ENCODE data around the gene S100A13.

DNA sequence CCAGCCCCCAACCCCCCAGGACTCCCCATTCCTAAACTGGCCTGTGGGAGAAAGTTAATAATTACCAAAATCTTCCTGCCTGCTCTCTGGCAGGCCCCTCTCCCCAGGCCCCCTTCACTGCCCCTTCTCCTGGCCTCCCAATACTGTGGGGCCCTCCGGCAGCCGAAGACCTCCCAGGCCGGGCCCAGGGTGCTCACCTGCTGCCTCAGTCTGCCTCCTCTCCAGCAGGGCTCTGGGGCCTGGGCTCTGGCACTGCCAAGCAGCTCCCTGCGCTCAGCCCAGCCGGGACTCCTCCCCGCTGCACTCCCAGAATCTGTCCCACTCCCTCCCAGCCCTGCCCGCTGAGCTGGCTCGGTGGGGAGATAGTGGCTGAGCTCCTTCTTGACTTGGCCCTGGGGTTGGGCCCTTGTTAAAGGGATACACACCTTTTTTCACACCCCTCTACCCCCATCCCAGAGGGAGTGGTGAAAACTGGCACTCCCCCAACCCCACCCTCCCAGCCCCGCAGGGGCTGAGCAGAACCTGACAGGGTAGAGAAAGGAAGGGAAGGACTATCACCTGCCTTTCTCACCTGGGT is 14.5 kb downstream of the S100A13 start, which contains the start of gene S100A16:
- TF ChIP-seq, protein P1, sequence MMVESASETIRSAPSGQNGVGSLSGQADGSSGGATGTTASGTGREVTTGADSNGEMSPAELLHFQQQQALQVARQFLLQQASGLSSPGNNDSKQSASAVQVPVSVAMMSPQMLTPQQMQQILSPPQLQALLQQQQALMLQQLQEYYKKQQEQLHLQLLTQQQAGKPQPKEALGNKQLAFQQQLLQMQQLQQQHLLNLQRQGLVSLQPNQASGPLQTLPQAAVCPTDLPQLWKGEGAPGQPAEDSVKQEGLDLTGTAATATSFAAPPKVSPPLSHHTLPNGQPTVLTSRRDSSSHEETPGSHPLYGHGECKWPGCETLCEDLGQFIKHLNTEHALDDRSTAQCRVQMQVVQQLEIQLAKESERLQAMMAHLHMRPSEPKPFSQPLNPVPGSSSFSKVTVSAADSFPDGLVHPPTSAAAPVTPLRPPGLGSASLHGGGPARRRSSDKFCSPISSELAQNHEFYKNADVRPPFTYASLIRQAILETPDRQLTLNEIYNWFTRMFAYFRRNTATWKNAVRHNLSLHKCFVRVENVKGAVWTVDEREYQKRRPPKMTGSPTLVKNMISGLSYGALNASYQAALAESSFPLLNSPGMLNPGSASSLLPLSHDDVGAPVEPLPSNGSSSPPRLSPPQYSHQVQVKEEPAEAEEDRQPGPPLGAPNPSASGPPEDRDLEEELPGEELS (CRISPR knock-in tag; IDR thresholded peaks at IDR 0.05; ENCODE audit: borderline replicate concordance) = no peak
- no peak for TF ChIP-seq TCF7L2 (IDR thresholded peaks at IDR 0.05; ENCODE audit: low read depth, low read length)
- no peak for TF ChIP-seq TAF1 (IDR thresholded peaks at IDR 0.05; ENCODE audit: control insufficient read depth, extremely low read depth, insufficient read depth, low read length, severe bottlenecking)
- TF ChIP-seq, protein P2, sequence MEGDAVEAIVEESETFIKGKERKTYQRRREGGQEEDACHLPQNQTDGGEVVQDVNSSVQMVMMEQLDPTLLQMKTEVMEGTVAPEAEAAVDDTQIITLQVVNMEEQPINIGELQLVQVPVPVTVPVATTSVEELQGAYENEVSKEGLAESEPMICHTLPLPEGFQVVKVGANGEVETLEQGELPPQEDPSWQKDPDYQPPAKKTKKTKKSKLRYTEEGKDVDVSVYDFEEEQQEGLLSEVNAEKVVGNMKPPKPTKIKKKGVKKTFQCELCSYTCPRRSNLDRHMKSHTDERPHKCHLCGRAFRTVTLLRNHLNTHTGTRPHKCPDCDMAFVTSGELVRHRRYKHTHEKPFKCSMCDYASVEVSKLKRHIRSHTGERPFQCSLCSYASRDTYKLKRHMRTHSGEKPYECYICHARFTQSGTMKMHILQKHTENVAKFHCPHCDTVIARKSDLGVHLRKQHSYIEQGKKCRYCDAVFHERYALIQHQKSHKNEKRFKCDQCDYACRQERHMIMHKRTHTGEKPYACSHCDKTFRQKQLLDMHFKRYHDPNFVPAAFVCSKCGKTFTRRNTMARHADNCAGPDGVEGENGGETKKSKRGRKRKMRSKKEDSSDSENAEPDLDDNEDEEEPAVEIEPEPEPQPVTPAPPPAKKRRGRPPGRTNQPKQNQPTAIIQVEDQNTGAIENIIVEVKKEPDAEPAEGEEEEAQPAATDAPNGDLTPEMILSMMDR (IDR thresholded peaks at IDR 0.05 in 2 of 3, conservative IDR thresholded peaks at IDR 0.05 in 1 of 3; ENCODE audit: insufficient read depth in 2 of 3, low read depth in 1 of 3, low read length in 3 of 3) = no peak
- TF ChIP-seq MIER1 (IDR thresholded peaks at IDR 0.05; ENCODE audit: low read depth) = no peak
- TF ChIP-seq IFI16 (CRISPR knock-in tag; IDR thresholded peaks at IDR 0.05) = no peak
- TF ChIP-seq CBFA2T3 (IDR thresholded peaks at IDR 0.05) = no peak
- TF ChIP-seq, protein P3, sequence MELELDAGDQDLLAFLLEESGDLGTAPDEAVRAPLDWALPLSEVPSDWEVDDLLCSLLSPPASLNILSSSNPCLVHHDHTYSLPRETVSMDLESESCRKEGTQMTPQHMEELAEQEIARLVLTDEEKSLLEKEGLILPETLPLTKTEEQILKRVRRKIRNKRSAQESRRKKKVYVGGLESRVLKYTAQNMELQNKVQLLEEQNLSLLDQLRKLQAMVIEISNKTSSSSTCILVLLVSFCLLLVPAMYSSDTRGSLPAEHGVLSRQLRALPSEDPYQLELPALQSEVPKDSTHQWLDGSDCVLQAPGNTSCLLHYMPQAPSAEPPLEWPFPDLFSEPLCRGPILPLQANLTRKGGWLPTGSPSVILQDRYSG (tag; conservative IDR thresholded peaks at IDR 0.05; ENCODE audit: low read depth) = no peak
- TF ChIP-seq, protein P4, sequence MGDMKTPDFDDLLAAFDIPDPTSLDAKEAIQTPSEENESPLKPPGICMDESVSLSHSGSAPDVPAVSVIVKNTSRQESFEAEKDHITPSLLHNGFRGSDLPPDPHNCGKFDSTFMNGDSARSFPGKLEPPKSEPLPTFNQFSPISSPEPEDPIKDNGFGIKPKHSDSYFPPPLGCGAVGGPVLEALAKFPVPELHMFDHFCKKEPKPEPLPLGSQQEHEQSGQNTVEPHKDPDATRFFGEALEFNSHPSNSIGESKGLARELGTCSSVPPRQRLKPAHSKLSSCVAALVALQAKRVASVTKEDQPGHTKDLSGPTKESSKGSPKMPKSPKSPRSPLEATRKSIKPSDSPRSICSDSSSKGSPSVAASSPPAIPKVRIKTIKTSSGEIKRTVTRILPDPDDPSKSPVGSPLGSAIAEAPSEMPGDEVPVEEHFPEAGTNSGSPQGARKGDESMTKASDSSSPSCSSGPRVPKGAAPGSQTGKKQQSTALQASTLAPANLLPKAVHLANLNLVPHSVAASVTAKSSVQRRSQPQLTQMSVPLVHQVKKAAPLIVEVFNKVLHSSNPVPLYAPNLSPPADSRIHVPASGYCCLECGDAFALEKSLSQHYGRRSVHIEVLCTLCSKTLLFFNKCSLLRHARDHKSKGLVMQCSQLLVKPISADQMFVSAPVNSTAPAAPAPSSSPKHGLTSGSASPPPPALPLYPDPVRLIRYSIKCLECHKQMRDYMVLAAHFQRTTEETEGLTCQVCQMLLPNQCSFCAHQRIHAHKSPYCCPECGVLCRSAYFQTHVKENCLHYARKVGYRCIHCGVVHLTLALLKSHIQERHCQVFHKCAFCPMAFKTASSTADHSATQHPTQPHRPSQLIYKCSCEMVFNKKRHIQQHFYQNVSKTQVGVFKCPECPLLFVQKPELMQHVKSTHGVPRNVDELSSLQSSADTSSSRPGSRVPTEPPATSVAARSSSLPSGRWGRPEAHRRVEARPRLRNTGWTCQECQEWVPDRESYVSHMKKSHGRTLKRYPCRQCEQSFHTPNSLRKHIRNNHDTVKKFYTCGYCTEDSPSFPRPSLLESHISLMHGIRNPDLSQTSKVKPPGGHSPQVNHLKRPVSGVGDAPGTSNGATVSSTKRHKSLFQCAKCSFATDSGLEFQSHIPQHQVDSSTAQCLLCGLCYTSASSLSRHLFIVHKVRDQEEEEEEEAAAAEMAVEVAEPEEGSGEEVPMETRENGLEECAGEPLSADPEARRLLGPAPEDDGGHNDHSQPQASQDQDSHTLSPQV (IDR thresholded peaks at IDR 0.05) = no peak
- no peak for TF ChIP-seq POLR2AphosphoS5 (IDR thresholded peaks at IDR 0.05; ENCODE audit: control insufficient read depth, insufficient read depth, low read depth, low read length)
- TF ChIP-seq ZBTB7A (IDR thresholded peaks at IDR 0.05; ENCODE audit: borderline replicate concordance, control insufficient read depth, low read depth, low read length) = no peak
- no peak for TF ChIP-seq STAT5B (CRISPR knock-in tag; IDR thresholded peaks at IDR 0.05)
- TF ChIP-seq, protein P5, sequence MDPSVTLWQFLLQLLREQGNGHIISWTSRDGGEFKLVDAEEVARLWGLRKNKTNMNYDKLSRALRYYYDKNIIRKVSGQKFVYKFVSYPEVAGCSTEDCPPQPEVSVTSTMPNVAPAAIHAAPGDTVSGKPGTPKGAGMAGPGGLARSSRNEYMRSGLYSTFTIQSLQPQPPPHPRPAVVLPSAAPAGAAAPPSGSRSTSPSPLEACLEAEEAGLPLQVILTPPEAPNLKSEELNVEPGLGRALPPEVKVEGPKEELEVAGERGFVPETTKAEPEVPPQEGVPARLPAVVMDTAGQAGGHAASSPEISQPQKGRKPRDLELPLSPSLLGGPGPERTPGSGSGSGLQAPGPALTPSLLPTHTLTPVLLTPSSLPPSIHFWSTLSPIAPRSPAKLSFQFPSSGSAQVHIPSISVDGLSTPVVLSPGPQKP (CRISPR knock-in tag; IDR thresholded peaks at IDR 0.05) = no peak

All from K562 (cell line).